Right lobe of liver (tissue), 6 donors: ENCODE data around the gene IL36A. TPM values are rescaled to one million over a fixed set of nuclear protein-coding genes. Genes with fewer than 3 reads are reported as not detected.

Source experiments
- ATAC-seq, 4 donors: fragments of 200-7000 bp; cut with Tn5 transposase; one replicate each; pipeline ENCODE4 v1.9.1; 2020; ENCODE audit warnings: mild to moderate bottlenecking in 4 of 4, moderate library complexity in 4 of 4
- DNase-seq, 3 donors: peaks; one replicate each; pipeline ENCODE4 v3.0.0-alpha.2; 2020
- H3K27ac ChIP-seq, 3 donors: fragments of 200-600 bp; one replicate each; pipeline ENCODE4 v1.8.0; 2022
- H3K27me3 ChIP-seq, 2 donors: fragments of 200-600 bp; one replicate each; pipeline ENCODE4 v1.8.0; 2022
- H3K36me3 ChIP-seq, 4 donors: fragments of 200-600 bp; sonication (generic) in 1 of 4; one replicate each; pipeline versions ENCODE4 v1.5.1 to v1.8.0; 2017 to 2022; ENCODE audit warnings: control low read depth in 1 of 4
- H3K4me1 ChIP-seq, 4 donors: fragments of 200-600 bp; sonication (generic) in 1 of 4; one replicate each; pipeline versions ENCODE4 v1.5.1 to v1.8.0; 2017 to 2022; ENCODE audit warnings: control low read depth in 1 of 4
- H3K4me3 ChIP-seq, 3 donors: fragments of 200-600 bp; one replicate each; pipeline ENCODE4 v1.8.0; 2022
- H3K9me3 ChIP-seq, 4 donors: fragments of 200-600 bp; sonication (generic) in 1 of 4; one replicate each; pipeline versions ENCODE4 v1.5.1 to v1.8.0; 2017 to 2022; ENCODE audit warnings: control low read depth in 1 of 4
- POLR2A ChIP-seq: fragments of 450-650 bp; IDR thresholded peaks from one replicate; pipeline ENCODE4 v1.6.1; 2017; ENCODE audit warnings: antibody characterized with exemption, mild to moderate bottlenecking
- WGBS: methylation state at CpG from one replicate; pipeline ENCODE4 v1.1.6; 2018; ENCODE audit warnings: low coverage, low lambda C conversion rate; ENCODE audit not compliant: insufficient coverage; ENCODE audit errors: missing lambda C conversion rate; 5-methylcytosine and 5-hydroxymethylcytosine counted together
- intact Hi-C, 2 donors: fragments of 100-400 bp; cut with DNase I; formaldehyde crosslinking; loops; one replicate each; pipeline versions ENCODE4 v1.11.2 to v1.14.1; 2022
- total RNA-seq, 6 experiments: library from RNA; depleted of rRNA in 2 of 6; stranded (reverse); fragments of >200 nt in 2 of 6; fragmentation: NEBNext Ultra II Directional in 3 of 6; extraction: Animal tissue kit (Norgen Biotek cat#: 25700) in 3 of 6; gene quantifications; one replicate each; pipeline versions ENCODE4 v1.1.0 to v1.2.4, GENCODE V29; 2016 to 2023
- TF ChIP-seq, protein P1 (sequence below), 4 donors: fragments of 200-600 bp in 3 of 4; fragments of 450-650 bp in 1 of 4; IDR thresholded peaks; one replicate each; pipeline versions ENCODE4 v1.5.1 to v1.8.0; 2016 to 2022; ENCODE audit warnings: antibody characterized with exemption in 4 of 4, mild to moderate bottlenecking in 2 of 4
- donor health status: DM: no; HTN: yes; CAD: no.
- donor health status: DM: no; HTN: no; CAD: no.
- donor health status: DM: no; HTN: no; CAD: no.
- donor health status: DM: no; HTN: yes; CAD: no.
- donor health status: DM: no; HTN: yes; CAD: no.

Gene IL36A
- total RNA-seq, 6 experiments from 2014 or later, result not detected

GRCh38 chr2:112977559-112978056 lies 27.7 kb upstream of the IL36A start, which contains the start of gene IL36G:
Gene IL36G (plus strand): TSS chr2:112978006. CDS start chr2:112978639, 633 bp downstream.
- intact Hi-C loops, result no loop called here
- Histone ChIP-seq H3K4me1 (no peaks in the 10 kb centered on the region), H3K9me3 (no peaks in the 10 kb centered on the region), H3K27me3 (no peaks in the 10 kb centered on the region), H3K27ac (no peak within 1 kb of the TSS), H3K36me3 (no peaks in the 10 kb centered on the region), H3K4me3 (no peak within 1 kb of the TSS)
- TF ChIP-seq, protein P1, sequence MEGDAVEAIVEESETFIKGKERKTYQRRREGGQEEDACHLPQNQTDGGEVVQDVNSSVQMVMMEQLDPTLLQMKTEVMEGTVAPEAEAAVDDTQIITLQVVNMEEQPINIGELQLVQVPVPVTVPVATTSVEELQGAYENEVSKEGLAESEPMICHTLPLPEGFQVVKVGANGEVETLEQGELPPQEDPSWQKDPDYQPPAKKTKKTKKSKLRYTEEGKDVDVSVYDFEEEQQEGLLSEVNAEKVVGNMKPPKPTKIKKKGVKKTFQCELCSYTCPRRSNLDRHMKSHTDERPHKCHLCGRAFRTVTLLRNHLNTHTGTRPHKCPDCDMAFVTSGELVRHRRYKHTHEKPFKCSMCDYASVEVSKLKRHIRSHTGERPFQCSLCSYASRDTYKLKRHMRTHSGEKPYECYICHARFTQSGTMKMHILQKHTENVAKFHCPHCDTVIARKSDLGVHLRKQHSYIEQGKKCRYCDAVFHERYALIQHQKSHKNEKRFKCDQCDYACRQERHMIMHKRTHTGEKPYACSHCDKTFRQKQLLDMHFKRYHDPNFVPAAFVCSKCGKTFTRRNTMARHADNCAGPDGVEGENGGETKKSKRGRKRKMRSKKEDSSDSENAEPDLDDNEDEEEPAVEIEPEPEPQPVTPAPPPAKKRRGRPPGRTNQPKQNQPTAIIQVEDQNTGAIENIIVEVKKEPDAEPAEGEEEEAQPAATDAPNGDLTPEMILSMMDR (IDR thresholded peaks at IDR 0.05), result no peak
- TF ChIP-seq POLR2A, result no peak
- 20% methylated on average over 2 of the region's 7 CpGs for WGBS
- no peak for ATAC-seq
- DNase-seq, result no peak

- Histone ChIP-seq H3K4me1 (no peaks in the 10 kb centered on the region), H3K4me3 (no peak overlapping the region), H3K27ac (no peak overlapping the region), H3K9me3 (no peaks in the 10 kb centered on the region), H3K27me3 (no peaks in the 10 kb centered on the region), H3K36me3 (no peaks in the 10 kb centered on the region)
- DNase-seq (no peak), ATAC-seq (no peak)
- TF ChIP-seq, protein P1 (IDR thresholded peaks at IDR 0.05), result no peak
- TF ChIP-seq POLR2A, result no peak
- intact Hi-C loops, result no loop called here
- WGBS, result no CpG with 5 or more reads among the region's 1 CpG
Measured at GRCh38 chr2:112979731-112980130, 25.5 kb upstream of the IL36A start.

GRCh38 chr2:112980537-112980936 lies 24.7 kb upstream of the IL36A start:
- no peaks in the 10 kb centered on the region for H3K4me1 ChIP-seq
- no peaks in the 10 kb centered on the region for H3K9me3 ChIP-seq
- H3K4me3 ChIP-seq, result no peak overlapping the region
- no peaks in the 10 kb centered on the region for H3K36me3 ChIP-seq
- ATAC-seq (no peak), DNase-seq (no peak)
- no peak overlapping the region for H3K27ac ChIP-seq
- intact Hi-C loops, result no loop called here
- WGBS, result 22% methylated on average over 1 of the region's 1 CpG
- TF ChIP-seq, protein P1 (IDR thresholded peaks at IDR 0.05), result no peak
- TF ChIP-seq POLR2A, result no peak
- H3K27me3 ChIP-seq, result no peaks in the 10 kb centered on the region

DNA sequence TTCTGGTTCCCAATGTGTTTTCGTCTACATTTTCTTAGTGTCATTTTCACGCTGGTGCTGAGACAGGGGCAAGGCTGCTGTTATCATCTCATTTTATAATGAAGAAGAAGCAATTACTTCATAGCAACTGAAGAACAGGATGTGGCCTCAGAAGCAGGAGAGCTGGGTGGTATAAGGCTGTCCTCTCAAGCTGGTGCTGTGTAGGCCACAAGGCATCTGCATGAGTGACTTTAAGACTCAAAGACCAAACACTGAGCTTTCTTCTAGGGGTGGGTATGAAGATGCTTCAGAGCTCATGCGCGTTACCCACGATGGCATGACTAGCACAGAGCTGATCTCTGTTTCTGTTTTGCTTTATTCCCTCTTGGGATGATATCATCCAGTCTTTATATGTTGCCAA lies 20.2 kb upstream of the IL36A start:
- Histone ChIP-seq H3K9me3 (no peaks in the 10 kb centered on the region), H3K27ac (no peak overlapping the region), H3K27me3 (no peaks in the 10 kb centered on the region), H3K4me3 (no peak overlapping the region), H3K36me3 (no peaks in the 10 kb centered on the region), H3K4me1 (no peaks in the 10 kb centered on the region)
- DNase-seq (no peak), ATAC-seq (no peak)
- 83% methylated on average over 5 of the region's 5 CpGs for WGBS
- no peak for TF ChIP-seq POLR2A
- TF ChIP-seq, protein P1 (IDR thresholded peaks at IDR 0.05), result no peak
- intact Hi-C loops, result no loop called here

DNA sequence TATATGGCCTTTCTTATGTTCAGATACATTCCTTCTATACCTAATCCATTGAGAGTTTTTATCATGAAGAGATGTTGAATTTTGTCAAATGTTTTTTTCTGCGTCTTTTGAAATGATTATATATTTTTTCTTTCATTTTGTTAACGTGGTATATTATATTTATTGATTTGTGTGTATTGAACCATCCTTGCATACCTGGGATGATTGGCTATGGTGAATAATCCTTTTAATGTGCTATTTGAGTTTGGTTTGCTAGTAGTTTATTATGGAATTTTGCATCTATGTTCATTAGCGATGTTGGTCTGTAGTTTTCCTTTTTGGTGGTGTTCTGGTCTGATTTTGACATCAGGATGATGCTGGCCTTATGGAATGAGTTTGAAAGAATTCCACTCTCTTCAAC lies 15.6 kb upstream of the IL36A start:
- H3K27me3 ChIP-seq, result no peaks in the 10 kb centered on the region
- H3K4me3 ChIP-seq, result no peak overlapping the region
- H3K4me1 ChIP-seq, result peaks cover 0 to 3% (median 0%) of the 10 kb centered on the region in 4 donors
- TF ChIP-seq, protein P1 (IDR thresholded peaks at IDR 0.05), result no peak
- TF ChIP-seq POLR2A, result no peak
- no peak overlapping the region for H3K27ac ChIP-seq
- intact Hi-C loops, result no loop called here
- no peak for DNase-seq
- WGBS, result 66% methylated on average over 3 of the region's 3 CpGs
- no peaks in the 10 kb centered on the region for H3K36me3 ChIP-seq
- no peak for ATAC-seq
- no peaks in the 10 kb centered on the region for H3K9me3 ChIP-seq
